ENCODE results near the gene WBP2.

The WBP2 gene

DNA sequence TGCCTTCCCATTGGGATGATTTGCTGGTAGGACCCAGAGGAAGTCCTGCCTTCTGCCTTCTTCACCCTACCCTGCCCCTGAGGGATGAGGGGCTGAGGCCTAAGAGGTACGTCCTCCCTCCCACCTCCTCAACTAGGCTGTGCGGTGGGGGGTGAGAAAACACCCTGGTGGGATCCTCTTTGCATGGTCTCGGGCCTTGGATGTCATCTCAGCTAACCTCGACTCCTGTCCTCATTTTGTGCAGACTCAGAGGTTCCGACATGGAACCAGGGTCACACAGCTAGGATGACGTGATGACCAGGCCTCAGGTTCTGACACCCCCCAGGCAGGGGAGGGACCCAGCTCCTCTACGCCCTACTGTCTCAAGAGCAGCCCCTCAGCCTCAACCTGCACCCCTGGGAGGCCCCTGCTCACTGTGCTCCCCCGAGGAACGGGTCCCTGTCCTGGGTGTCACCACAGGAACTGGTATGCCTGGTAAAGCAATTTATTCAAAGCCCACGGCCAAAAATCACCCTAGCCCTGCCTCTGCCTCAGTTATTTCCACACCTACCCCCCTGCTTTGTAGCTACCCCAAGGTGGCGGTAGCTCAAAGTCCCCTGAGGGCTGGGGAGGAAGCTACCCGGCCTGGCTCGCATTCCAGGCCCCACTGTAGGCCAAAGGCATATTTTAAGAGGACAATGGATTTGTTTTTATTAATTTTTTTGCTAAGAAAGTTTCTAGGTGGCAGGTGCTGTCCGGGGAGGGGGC lies 28.4 kb downstream of the WBP2 start:
- no peak for DNase-seq

DNA sequence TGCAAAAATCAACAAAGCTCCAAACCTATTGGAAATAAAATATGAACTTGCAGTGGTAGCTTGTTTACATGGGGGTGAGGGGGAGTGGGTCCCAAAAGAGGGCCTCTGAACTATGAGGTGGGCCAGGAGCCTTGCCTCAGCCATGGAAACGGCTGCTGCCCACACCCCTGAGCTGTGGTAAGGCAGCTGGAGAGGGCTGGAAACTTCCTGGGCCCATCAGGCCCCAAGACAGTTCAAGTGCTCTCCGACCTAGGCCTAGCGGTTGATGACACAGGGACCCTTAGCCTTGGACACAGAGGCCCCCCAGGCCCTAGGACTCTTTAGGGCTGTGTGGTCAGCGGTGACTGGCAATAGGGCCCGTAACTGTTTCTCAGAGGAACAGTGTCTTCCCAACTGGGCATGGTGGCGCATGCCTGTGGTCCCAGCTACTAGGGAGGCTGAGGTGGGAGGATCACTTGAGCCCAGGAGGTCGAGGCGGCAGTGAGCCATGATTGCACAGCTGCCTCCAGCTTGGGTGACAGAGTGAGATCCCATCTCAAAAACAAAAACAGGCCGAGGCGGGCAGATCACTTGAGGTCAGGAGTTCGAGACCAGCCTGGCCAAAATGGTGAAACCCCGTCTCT lies 29.3 kb downstream of the WBP2 start:
- no peak for DNase-seq

- no peak for DNase-seq
These were observed 30.0 kb downstream of the WBP2 start for GRCh38 chr17:75825149-75825552.

DNA sequence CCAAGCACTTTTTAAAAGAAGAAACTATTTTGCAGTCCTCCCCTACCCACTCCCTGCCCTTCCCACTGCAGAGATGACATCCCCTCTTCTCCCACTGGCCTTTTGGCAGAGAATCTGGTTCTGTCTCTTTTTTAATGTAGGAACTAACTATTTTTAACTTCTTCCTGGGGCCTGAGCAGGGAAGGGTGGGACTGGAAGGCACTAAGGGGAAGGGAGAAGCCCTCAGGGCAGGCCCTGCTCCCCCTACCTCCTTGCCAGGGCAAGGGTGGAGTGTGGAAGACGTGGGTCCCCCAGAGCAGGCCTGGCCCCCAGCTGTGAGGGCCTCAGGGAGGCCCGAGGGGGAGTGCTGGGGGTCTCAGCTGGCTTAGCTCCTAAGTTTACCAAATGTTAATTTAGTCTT lies 30.5 kb downstream of the WBP2 start:
- no peak for DNase-seq

DNA sequence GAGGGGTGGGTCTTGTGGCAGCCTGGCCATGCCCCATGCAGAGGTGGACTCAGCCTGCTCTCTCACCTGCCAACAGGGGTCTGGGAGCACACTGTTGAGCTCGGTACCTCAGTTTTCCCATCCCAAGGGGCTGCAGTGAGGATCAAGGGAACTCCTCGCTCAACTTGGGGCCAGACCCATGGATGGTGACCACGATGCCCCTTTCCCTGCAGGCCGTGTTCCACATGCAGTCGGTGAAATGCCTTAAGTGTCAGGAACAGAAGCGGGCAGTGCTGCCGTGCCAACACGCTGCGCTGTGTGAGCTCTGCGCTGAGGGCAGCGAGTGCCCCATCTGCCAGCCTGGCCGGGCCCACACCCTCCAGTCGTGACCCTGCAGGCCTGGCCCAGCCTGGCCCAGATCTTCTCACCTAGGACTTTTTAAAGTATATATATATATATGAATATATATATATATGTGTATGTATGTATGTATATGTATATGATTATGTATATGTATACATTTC lies 31.0 kb downstream of the WBP2 start:
- DNase-seq = no peak

- DNase-seq = no peak
These were observed 31.7 kb downstream of the WBP2 start for GRCh38 chr17:75823257-75824041.

GRCh38 chr17:75822800-75823166 lies 32.4 kb downstream of the WBP2 start:
- DNase-seq = no peak

GRCh38 chr17:75822119-75822799 lies 32.9 kb downstream of the WBP2 start:
- DNase-seq = no peak

DNA sequence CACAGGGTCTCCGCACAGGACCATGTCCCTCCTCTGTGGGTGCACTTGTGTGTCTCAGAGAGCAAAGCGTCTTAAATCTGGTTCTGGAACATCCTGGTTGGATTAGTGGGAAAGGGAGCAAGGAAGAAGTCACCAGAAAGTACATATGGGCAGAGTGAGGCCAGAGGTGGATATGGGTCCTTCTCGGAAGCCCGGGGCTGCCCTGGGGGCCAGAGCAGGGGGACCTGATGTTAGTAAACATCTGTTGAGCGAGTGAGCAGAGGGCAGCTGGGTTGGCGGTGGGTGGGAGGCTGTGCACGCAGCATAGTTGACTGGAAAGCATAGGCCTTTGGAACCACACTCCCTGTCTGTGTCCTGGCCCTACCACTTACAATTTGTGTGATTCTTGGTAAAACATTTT lies 33.6 kb downstream of the WBP2 start:
- DNase-seq = no peak

GRCh38 chr17:75820094-75821080 lies 34.7 kb downstream of the WBP2 start:
- no peak for DNase-seq

DNA sequence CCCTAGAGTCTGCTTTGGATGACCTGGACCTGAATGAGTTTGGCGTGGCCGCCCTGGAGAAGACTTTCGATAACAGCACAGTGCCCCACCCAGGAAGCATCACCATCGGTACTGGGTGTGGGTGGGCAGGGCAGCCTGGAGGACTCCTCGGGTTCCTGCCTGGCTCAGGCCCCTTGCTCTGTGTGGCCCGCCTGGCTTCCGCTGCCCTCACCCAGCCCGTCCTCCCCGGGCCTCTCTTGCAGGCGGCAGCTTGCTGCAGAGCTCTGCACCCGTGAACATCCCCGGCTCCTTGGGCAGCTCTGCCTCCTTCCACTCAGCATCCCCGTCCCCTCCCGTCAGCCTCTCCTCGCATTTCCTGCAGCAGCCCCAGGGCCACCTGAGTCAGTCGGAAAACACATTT lies 35.5 kb downstream of the WBP2 start:
- DNase-seq = no peak

GRCh38 chr17:75819116-75819515 lies 36.0 kb downstream of the WBP2 start:
- DNase-seq = no peak

DNA sequence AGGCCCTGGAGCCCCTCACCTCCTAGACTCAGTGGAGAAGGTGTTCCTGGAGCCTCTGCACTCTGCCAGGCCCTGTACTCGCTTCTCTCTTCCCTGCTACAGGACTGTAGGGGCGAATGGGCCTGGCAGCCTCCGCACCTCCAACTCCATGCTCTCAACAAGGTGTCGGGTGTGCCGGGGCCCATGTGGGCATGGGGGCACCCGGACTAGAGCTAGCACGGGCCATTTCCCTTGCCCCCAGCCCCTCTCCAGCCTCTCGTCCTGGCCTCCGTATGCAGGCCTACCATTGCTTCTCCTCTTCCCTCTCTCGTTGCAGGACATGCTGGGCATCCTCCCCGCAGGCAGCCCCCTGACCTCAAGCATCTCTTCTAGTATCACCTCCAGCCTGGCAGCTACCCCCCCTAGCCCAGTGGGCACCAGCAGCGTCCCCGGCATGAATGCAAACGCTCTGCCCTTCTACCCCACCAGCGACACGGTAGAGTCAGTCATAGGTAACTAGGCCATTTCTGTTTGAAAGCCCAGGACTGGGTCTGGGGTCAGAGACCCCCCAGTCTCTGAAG lies 36.7 kb downstream of the WBP2 start:
- DNase-seq = no peak

DNA sequence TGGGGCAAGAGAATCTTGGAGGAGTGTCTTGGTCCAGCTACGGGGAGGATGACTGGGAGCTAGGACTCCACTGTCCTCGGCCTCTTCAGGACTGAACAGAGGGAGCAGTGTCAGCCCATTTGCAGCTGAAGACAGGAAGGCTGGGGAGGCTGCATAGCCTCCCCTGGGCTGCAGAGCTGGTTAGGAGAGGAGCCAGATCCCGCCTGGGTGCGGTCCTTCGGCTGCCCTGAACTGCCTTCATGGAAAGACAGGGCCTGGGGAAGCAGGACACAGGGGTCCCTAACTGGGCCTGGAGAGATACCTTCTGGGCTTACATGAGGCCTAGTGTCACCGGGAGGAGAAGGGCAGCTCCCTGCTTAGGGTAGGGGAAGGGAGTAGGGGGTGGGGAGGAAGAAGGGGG lies 37.6 kb downstream of the WBP2 start:
- DNase-seq = no peak

DNA sequence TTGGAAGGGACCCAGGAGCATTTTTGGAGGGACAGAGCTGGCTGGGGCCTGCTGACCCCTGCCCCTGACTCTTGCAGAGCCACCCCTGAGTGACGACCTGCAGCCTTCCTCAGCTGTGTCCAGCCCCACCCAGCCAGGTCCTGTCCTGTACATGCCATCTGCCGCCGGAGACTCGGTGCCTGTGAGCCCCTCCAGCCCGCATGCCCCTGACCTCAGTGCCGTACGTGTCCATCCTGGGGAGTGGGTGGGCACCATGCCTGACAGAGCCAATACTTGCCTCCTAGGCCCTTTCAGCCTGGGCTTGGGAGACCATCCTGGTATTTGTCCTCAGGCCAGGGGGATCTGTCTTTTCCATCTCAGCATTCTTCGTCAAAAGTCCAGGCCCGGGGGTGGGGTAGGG lies 38.4 kb downstream of the WBP2 start:
- DNase-seq = no peak

GRCh38 chr17:75815399-75815798 lies 39.7 kb downstream of the WBP2 start:
- no peak for DNase-seq

DNA sequence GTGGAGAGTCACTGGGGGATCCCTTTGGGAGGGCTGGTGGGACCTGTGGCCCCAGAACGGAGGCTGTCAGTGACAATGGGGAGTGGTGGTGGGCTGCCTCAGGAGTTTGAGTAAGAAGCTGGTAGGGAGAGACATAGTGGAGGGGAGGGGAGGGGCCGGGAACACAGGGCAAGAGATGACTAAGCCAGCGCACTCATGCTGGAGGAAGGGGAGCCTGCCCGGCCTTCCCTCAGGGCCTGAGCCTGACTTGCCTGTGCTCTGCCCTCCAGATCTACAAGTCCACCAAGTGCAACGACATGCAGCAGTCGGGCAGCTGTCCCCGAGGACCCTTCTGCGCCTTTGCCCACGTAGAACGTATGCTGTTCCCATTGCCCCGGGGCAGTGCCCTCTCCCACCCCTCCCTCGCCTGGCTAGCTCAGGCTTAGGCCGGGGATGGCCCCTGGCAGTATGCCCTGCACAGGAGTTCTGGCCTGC lies 40.2 kb downstream of the WBP2 start:
- no peak for DNase-seq

DNA sequence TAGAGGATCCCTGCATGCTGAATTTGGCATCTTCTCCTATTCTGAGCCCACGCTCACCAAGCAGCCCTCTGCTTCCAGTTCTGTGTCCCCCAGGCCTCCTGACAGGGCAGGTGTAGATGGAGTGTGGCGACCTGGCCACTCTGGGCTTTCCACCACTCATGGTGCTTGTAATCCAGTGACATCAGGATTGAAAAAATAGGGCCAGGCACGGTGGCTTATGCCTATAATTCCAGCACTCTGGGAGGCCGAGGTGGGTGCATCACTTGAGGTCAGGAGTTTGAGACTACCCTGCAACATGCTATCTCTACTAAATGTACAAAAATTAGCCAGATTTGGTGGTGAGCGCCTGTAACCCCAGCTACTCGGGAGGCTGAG lies 41.1 kb downstream of the WBP2 start:
- no peak for DNase-seq

DNA sequence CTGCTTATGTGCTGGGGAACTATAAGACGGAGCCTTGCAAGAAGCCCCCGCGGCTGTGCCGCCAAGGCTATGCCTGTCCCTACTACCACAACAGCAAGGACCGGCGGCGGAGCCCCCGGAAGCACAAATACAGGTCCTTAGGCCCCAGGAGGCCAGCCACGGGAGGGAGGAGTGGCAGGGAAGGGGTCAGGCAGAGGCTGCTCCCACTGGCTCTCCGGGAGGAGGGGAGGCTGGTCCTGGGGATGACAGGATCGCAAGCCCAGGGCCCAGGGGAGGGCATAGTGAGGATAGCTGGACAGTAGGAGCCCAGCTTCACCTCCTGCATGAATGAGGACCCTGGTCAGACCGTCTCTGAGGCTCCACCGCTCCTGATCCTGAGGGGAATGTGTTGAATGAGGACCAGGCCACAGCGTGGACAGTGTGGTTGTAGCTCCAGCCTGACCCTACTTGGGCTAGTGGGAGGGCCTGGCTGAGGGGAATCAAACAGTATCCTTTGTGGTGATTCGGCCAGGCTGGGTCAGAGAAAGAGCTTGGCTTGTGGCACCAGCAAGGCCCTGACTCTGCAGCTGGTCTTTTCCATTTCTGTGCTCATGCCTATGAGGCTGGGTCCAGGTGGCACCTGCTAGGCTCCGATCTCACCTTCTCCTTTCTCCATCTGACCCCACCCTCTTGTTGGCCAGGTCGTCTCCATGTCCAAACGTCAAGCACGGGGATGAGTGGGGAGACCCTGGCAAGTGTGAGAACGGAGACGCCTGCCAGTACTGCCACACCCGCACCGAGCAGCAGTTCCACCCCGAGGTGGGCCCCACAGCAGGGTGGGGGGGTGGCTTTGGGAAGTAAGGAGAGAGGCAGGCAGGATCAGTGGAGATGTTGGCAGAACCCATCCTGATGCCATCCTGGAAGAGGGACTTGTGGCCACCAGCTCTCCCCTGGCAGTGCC lies 41.8 kb downstream of the WBP2 start:
- no peak for DNase-seq

Measured in activated T-cell treated with anti-CD3 and anti-CD28 coated beads for 4 hours (primary cell).